LNCAP (cell line): ENCODE data around the gene KCNMA1.

ENCODE experiments used
- CTCF ChIP-seq: fragments of 450-650 bp; IDR thresholded peaks from 2 replicates; pipeline ENCODE4 v1.5.1; 2017; ENCODE audit warnings: mild to moderate bottlenecking

Gene KCNMA1

DNA sequence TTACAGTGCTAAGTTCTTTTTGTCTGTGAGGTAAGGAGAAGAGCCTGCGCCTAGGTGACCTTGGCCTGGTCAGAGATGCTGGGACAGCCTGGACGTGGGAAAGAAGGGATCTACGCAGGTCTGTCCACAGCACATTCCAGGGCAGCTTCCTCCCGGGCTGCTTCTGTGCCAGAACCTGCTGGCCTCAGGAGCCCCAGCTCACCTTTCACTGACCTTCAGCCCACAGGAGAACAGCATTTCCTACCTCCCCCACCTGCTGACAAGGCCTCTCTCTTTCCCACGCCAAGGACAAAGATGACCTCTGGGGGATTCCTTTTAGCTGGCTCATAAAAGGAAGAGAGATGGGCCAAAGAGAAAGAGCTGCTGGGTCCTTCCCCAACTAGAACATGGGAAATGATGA lies 260.6 kb downstream of the KCNMA1 start:
- TF ChIP-seq CTCF: no peak

GRCh38 chr10:77374189-77374656 lies 263.4 kb downstream of the KCNMA1 start:
- no peak for TF ChIP-seq CTCF

DNA sequence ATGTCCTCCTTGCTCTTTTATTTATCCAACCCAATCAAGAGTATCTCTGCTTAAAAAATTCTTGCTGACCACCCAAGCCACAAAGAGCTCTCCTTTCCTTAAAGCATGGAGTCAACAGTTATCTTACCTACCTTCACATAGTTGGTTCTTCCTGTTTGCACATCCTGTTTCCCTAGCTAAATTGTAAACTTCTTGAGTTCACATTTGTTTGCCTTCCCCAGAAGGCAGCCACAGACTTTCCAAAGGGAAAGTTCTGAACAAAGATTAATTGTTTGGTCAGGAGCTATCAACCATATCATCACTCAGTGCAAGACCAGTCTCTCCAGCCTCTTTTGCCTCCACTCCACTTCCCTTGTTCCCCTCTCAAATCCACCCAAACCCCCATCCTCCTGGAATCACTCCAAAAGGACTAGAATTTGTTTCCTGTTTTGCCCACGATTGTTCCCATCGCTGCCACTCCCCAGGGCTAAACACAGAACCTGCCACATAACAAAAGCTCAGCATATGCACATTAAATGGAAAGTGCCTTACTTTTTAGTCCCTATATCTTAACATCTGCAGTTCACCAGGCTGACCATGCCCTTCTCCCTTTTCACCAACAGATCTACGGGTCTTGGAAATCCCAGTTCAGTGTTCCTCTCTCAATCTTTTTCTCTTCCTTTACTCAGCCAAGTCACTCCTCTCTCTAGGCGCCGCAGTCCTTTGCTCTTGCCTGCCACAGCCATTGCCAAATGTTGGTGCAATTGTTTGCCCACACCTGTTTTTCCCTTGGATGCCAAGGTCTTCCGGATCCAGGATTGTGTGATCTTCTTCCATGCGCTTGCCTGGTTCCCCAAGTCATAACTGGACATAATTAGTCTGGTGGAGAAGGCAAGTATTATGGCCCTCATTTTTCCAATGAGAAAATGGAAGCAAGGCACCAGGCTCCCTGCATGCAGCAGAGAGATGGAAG lies 265.5 kb downstream of the KCNMA1 start:
- TF ChIP-seq CTCF: no peak

DNA sequence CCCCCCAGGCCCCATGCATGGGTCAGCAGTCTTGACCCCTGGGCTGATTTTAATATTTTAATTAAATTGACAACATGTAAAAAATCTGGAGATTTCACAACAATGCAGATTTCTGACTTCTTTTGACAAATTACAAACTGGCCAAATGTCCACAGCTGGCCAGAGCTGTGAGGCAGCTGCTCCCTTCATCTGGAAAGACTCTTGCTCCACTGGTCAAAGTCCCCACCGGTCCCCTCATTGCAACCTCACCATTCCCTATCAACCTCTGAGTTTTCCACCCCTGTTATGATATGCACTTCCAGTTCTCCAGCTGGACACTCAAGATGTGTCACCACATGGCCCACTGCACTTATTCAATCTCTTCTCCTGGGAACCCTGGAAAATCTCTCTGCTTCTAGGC lies 266.2 kb downstream of the KCNMA1 start:
- TF ChIP-seq CTCF: no peak

DNA sequence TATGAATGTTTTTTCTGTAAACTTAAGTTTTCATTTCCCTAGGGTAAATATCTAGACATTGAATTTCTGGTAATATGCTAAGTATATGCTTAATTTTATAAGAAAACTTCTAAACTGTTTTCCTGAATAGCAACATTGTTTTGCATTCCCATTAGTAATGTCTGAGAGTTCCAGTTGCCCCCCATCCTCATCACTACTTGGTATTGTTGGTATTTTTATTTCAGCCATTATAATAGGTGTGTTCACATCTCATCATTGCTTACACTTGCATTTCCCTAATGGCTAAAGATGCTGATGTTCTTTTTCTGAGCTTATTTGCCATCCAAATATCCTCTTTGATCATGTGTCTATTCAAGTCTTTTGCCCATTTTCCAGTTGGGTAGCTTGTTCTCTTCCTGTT lies 269.6 kb downstream of the KCNMA1 start:
- TF ChIP-seq CTCF: no peak

DNA sequence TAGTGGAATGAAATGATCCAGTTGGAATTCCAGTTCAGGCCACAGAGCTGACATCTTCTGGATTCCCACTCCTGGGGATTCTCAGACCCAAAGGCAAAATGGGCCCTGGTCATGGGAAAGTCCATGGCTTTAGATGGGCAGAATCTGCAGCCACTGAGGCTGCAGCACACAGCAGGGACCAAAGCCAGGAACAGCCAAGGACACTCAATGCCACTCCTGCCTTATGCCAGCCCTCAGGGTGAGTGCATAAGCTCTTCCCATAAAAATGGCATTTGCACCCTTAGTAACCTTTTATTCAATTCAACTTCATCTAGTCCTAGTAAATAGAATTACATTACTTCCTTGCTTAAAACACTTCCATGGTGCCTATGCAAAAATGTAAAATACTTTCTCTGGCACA lies 274.4 kb downstream of the KCNMA1 start:
- TF ChIP-seq CTCF: no peak

DNA sequence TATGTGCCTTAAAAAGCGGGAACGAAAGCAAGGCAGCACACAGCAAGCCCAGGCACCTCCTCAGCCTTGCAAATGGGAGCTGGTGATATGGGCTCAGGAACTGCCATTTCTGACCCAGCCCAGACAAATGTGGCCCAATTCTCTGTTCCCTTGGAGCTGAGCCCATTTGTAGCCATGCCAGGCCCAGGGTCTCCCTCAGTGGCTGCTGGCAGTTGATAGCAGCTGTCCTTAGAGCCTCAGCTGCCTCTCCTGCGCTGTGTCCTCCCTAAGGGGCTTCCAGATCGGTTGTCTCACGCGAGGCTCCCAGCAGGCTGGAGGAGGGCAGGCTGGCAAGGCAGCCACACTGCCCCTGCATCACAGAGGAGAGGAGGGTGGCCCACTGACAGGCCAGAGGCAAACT lies 275.8 kb downstream of the KCNMA1 start:
- no peak for TF ChIP-seq CTCF
